Activated CD4-positive, alpha-beta T cell treated with anti-CD3 and anti-CD28 coated beads for 36 hours (primary cell): ENCODE results near the gene KCNMA1. TPM values are rescaled to one million over a fixed set of nuclear protein-coding genes. Genes with fewer than 3 reads are reported as not detected.

ENCODE experiments used
- ATAC-seq: fragments of 200-7000 bp; cut with Tn5 transposase; one replicate; pipeline ENCODE4 v1.10.0; 2021; ENCODE audit warnings: mild to moderate bottlenecking, moderate library complexity
- CTCF ChIA-PET: fragments of 350-600 bp; sonication (Branson Sonifier 250); formaldehyde crosslinking; loops from one replicate; lab custom pipeline; 2021; ENCODE audit warnings: antibody characterized with exemption; lab: Charles Lee
- POLR2A ChIA-PET: fragments of 350-600 bp; sonication (Branson Sonifier 250); formaldehyde crosslinking; loops from one replicate; lab custom pipeline; 2021; ENCODE audit warnings: antibody characterized with exemption, inconsistent platforms; lab: Charles Lee
- DNase-seq: peaks from one replicate; pipeline ENCODE4 v3.0.0-alpha.2; 2020
- H3K27ac Mint-ChIP-seq: one replicate; pipeline ENCODE4 v1.8.0; 2021; ENCODE audit warnings: mixed read lengths
- H3K27me3 Mint-ChIP-seq: one replicate; pipeline ENCODE4 v1.8.0; 2021; ENCODE audit warnings: mixed read lengths
- H3K36me3 Mint-ChIP-seq: one replicate; pipeline ENCODE4 v1.8.0; 2021; ENCODE audit warnings: low read depth, mixed read lengths
- H3K4me1 Mint-ChIP-seq: one replicate; pipeline ENCODE4 v1.8.0; 2021; ENCODE audit warnings: mixed read lengths
- H3K4me3 Mint-ChIP-seq: one replicate; pipeline ENCODE4 v1.8.0; 2021; ENCODE audit warnings: mild to moderate bottlenecking, moderate library complexity, mixed read lengths
- H3K9me3 Mint-ChIP-seq: one replicate; pipeline ENCODE4 v1.8.0; 2021; ENCODE audit warnings: low read depth, mixed read lengths
- intact Hi-C, 2 experiments: fragments of 100-400 bp; cut with DNase I in 1 of 2; cut with micrococcal nuclease in 1 of 2; formaldehyde crosslinking; loops; one replicate each; pipeline versions ENCODE4 v1.14.2 to v1.15.1; 2022 to 2024; cut with DNase I, micrococcal nuclease
- total RNA-seq, 2 experiments: library from RNA; stranded (reverse); gene quantifications; one replicate each; pipeline ENCODE4 v1.2.3, GENCODE V29; 2021

KCNMA1 gene
- total RNA-seq, 2 experiments from 2014 or later = 0.18 TPM; not detected in 1

GRCh38 chr10:76878514-76878913, 759.1 kb downstream of the KCNMA1 start:
- Mint-ChIP-seq H3K9me3 (no peaks in the 10 kb centered on the region), H3K36me3 (no peaks in the 10 kb centered on the region), H3K4me1 (peaks cover 11% of the 10 kb centered on the region), H3K27ac (no peak overlapping the region), H3K4me3 (no peak overlapping the region), H3K27me3 (peaks cover 5% of the 10 kb centered on the region)
- intact Hi-C loops = no loop called here
- CTCF ChIA-PET = no interaction called here
- POLR2A ChIA-PET = no interaction called here
- no peak for DNase-seq
- ATAC-seq = no peak

GRCh38 chr10:76874896-76875295, 762.7 kb downstream of the KCNMA1 start:
- intact Hi-C loops = no loop called here
- ATAC-seq (no peak), DNase-seq (no peak)
- Mint-ChIP-seq H3K9me3 (no peaks in the 10 kb centered on the region), H3K27ac (no peak overlapping the region), H3K27me3 (peaks cover 6% of the 10 kb centered on the region), H3K36me3 (no peaks in the 10 kb centered on the region), H3K4me3 (no peak overlapping the region), H3K4me1 (no peaks in the 10 kb centered on the region)
- ChIA-PET CTCF (no interaction called here), POLR2A (no interaction called here)

- DNase-seq (no peak), ATAC-seq (no peak)
- H3K36me3 Mint-ChIP-seq = no peaks in the 10 kb centered on the region
- no peaks in the 10 kb centered on the region for H3K9me3 Mint-ChIP-seq
- H3K4me3 Mint-ChIP-seq = no peak overlapping the region
- peaks cover 8% of the 10 kb centered on the region for H3K27me3 Mint-ChIP-seq
- intact Hi-C loops = no loop called here
- POLR2A ChIA-PET = no interaction called here
- H3K4me1 Mint-ChIP-seq = no peaks in the 10 kb centered on the region
- CTCF ChIA-PET = no interaction called here
- H3K27ac Mint-ChIP-seq = no peak overlapping the region
Measured at GRCh38 chr10:76874176-76874575, 763.4 kb downstream of the KCNMA1 start.

- Mint-ChIP-seq H3K9me3 (no peaks in the 10 kb centered on the region), H3K27ac (no peak overlapping the region), H3K4me3 (no peak overlapping the region), H3K4me1 (no peaks in the 10 kb centered on the region), H3K27me3 (peaks cover 8% of the 10 kb centered on the region), H3K36me3 (no peaks in the 10 kb centered on the region)
- ATAC-seq (no peak), DNase-seq (no peak)
- POLR2A ChIA-PET = no interaction called here
- CTCF ChIA-PET = no interaction called here
- intact Hi-C loops = no loop called here
Measured at GRCh38 chr10:76871697-76872295, 765.8 kb downstream of the KCNMA1 start.

GRCh38 chr10:76869931-76870330, 767.7 kb downstream of the KCNMA1 start:
- H3K9me3 Mint-ChIP-seq = no peaks in the 10 kb centered on the region
- DNase-seq (no peak), ATAC-seq (no peak)
- no peaks in the 10 kb centered on the region for H3K36me3 Mint-ChIP-seq
- H3K27me3 Mint-ChIP-seq = peaks cover 8% of the 10 kb centered on the region
- no peaks in the 10 kb centered on the region for H3K4me1 Mint-ChIP-seq
- POLR2A ChIA-PET = no interaction called here
- CTCF ChIA-PET = no interaction called here
- H3K27ac Mint-ChIP-seq = no peak overlapping the region
- intact Hi-C loops = no loop called here
- no peak overlapping the region for H3K4me3 Mint-ChIP-seq

- Mint-ChIP-seq H3K27ac (no peak overlapping the region), H3K27me3 (peaks cover 6% of the 10 kb centered on the region), H3K4me1 (no peaks in the 10 kb centered on the region), H3K4me3 (no peak overlapping the region), H3K9me3 (no peaks in the 10 kb centered on the region), H3K36me3 (no peaks in the 10 kb centered on the region)
- ATAC-seq (no peak), DNase-seq (no peak)
- ChIA-PET POLR2A (no interaction called here), CTCF (no interaction called here)
- intact Hi-C loops = no loop called here
Measured at GRCh38 chr10:76868098-76868977, 769.3 kb downstream of the KCNMA1 start.

- no peak overlapping the region for H3K4me3 Mint-ChIP-seq
- ATAC-seq = no peak
- no peaks in the 10 kb centered on the region for H3K4me1 Mint-ChIP-seq
Measured at GRCh38 chr10:76866841-76867586, 770.6 kb downstream of the KCNMA1 start.

GRCh38 chr10:76864922-76865321, 772.7 kb downstream of the KCNMA1 start:
- intact Hi-C loops = no loop called here
- Mint-ChIP-seq H3K36me3 (no peaks in the 10 kb centered on the region), H3K27ac (no peak overlapping the region)

More at GRCh38 chr10:76866841-76867586, 770.6 kb downstream of the KCNMA1 start:
- Mint-ChIP-seq H3K9me3 (no peaks in the 10 kb centered on the region), H3K27ac (no peak overlapping the region), H3K36me3 (no peaks in the 10 kb centered on the region), H3K27me3 (peaks cover 4% of the 10 kb centered on the region)
- POLR2A ChIA-PET = interaction anchor here (0.6 kb wide), 1 partner anchor 105 kb away, joined by 3 read pairs; no protein-coding TSS in a partner anchor
- CTCF ChIA-PET = no interaction called here
- intact Hi-C loops = no loop called here
- no peak for DNase-seq

GRCh38 chr10:76858721-76859120, 778.9 kb downstream of the KCNMA1 start:
- no peak overlapping the region for H3K4me3 Mint-ChIP-seq
- no peaks in the 10 kb centered on the region for H3K36me3 Mint-ChIP-seq
- no peak for ATAC-seq
- POLR2A ChIA-PET = no interaction called here
- H3K27me3 Mint-ChIP-seq = no peaks in the 10 kb centered on the region
- CTCF ChIA-PET = no interaction called here
- H3K9me3 Mint-ChIP-seq = peaks cover 7% of the 10 kb centered on the region
- no peak overlapping the region for H3K27ac Mint-ChIP-seq
- intact Hi-C loops = no loop called here
- no peak for DNase-seq
- no peaks in the 10 kb centered on the region for H3K4me1 Mint-ChIP-seq

More at GRCh38 chr10:76864922-76865321, 772.7 kb downstream of the KCNMA1 start:
- DNase-seq = no peak
- CTCF ChIA-PET = no interaction called here
- POLR2A ChIA-PET = no interaction called here
- H3K9me3 Mint-ChIP-seq = no peaks in the 10 kb centered on the region
- no peak overlapping the region for H3K4me3 Mint-ChIP-seq
- H3K27me3 Mint-ChIP-seq = peaks cover 3% of the 10 kb centered on the region
- H3K4me1 Mint-ChIP-seq = no peaks in the 10 kb centered on the region
- ATAC-seq = no peak

GRCh38 chr10:76840802-76841201, 796.8 kb downstream of the KCNMA1 start:
- DNase-seq (no peak), ATAC-seq (no peak)
- POLR2A ChIA-PET = no interaction called here
- no peaks in the 10 kb centered on the region for H3K27me3 Mint-ChIP-seq
- H3K36me3 Mint-ChIP-seq = no peaks in the 10 kb centered on the region
- no peak overlapping the region for H3K27ac Mint-ChIP-seq
- no peaks in the 10 kb centered on the region for H3K9me3 Mint-ChIP-seq
- intact Hi-C loops = no loop called here
- CTCF ChIA-PET = no interaction called here
- H3K4me3 Mint-ChIP-seq = no peak overlapping the region
- no peaks in the 10 kb centered on the region for H3K4me1 Mint-ChIP-seq

GRCh38 chr10:76839276-76839675, 798.3 kb downstream of the KCNMA1 start:
- Mint-ChIP-seq H3K4me1 (no peaks in the 10 kb centered on the region), H3K36me3 (no peaks in the 10 kb centered on the region), H3K27ac (no peak overlapping the region), H3K9me3 (no peaks in the 10 kb centered on the region), H3K4me3 (no peak overlapping the region), H3K27me3 (peaks cover 2% of the 10 kb centered on the region)
- ChIA-PET POLR2A (no interaction called here), CTCF (interaction anchor here (0.5 kb wide), 1 partner anchor 979 kb away, joined by 4 read pairs; no protein-coding TSS in a partner anchor)
- ATAC-seq (no peak), DNase-seq (no peak)
- intact Hi-C loops = no loop called here
